AG09319 (cell line): ENCODE data around the gene JPH4.

Source experiments
- DNase-seq: peaks from one replicate; pipeline ENCODE4 v3.0.0-alpha.2; 2010; ENCODE audit warnings: low read depth; ENCODE audit errors: extremely low read depth
- TF ChIP-seq, protein P1 (sequence below): IDR thresholded peaks from 2 replicates; pipeline ENCODE4 v1.5.1; 2011; ENCODE audit warnings: low read depth, mild to moderate bottlenecking, inconsistent platforms, low read length, moderate library complexity

JPH4 gene

GRCh38 chr14:23548351-23549318, 30.0 kb downstream of the JPH4 start:
- no peak for DNase-seq
- TF ChIP-seq, protein P1, sequence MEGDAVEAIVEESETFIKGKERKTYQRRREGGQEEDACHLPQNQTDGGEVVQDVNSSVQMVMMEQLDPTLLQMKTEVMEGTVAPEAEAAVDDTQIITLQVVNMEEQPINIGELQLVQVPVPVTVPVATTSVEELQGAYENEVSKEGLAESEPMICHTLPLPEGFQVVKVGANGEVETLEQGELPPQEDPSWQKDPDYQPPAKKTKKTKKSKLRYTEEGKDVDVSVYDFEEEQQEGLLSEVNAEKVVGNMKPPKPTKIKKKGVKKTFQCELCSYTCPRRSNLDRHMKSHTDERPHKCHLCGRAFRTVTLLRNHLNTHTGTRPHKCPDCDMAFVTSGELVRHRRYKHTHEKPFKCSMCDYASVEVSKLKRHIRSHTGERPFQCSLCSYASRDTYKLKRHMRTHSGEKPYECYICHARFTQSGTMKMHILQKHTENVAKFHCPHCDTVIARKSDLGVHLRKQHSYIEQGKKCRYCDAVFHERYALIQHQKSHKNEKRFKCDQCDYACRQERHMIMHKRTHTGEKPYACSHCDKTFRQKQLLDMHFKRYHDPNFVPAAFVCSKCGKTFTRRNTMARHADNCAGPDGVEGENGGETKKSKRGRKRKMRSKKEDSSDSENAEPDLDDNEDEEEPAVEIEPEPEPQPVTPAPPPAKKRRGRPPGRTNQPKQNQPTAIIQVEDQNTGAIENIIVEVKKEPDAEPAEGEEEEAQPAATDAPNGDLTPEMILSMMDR = no peak

GRCh38 chr14:23547924-23548323, 30.7 kb downstream of the JPH4 start:
- DNase-seq = no peak
- TF ChIP-seq, protein P1 = no peak

DNA sequence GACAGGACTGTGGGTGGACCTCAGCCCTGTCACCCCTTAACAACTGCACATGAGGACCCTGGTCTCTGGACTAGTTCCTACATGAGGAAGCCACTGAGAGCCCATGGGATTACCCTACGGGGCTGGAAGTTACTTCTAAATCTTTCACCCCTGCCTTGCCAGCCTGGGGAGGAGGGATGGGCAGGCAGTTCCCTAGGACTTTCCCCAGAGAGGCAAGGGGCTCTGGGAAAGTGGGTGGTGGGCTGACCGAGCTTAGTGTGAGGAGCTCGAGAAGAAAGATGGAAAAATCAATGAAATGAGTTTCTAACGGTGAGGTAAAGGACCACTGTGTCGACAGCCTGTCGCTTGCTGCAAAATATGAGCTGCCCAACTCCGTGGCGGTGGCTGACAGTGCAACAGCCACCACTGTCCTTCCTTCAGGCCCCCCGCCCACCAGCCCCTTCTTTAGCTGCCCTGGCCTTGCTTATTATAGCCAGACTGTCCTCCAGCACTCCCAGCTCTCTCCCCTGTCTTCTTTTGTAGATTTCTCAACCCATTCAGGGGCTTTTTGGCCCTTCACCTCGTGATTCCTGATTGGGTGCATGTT, 32.0 kb downstream of the JPH4 start:
- TF ChIP-seq, protein P1 = no peak
- DNase-seq = no peak

DNA sequence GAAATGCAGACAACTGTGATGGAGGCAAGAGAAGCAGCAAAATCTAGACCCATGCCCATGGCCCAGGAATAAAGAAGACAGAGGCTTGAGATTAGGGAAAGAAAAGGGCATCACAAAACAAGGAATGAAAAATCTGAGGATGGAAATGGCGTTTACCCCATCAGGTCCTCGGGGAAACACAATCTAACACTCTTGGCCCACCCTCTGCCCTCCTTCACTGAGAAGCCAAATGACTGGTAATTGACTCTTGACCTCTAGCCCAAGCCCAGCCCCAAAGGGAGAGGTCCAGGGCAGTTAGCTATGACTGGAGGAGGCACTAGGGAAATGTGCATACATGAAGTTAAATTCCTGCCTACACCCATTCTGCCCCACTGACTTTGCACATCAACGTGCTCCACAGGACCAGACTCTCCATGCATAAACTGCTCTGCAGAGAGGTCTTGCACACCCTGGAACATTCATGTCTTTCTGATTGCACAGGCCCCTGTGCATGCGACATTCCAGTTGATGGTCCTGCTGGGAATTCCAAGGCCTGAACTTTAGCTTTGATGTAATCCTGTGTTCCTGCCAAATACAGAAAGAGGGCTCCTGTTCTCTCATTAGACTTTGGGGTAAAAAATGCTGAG, 32.7 kb downstream of the JPH4 start:
- TF ChIP-seq, protein P1 = no peak
- DNase-seq = no peak

- TF ChIP-seq, protein P1 = no peak
- no peak for DNase-seq
These were observed 33.8 kb downstream of the JPH4 start for GRCh38 chr14:23544511-23545447.

DNA sequence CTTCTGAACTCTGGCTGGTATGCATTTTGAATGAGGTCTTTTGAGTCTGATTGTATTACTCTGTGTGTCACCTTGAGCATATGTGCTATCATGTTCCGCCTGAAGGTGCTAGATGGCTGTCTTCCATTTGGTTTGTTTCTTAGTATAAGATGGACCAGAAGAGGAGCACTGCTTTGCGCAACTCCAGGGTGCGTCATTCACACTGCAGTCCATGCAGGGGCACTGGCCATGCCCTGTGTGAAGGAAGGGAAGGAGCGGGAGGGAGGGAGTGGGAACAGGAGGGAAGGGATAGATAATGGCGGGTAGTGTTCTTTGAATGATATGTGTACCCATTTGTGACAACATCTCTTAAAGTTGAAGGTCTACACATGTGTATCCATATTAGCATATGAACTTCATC, 35.2 kb downstream of the JPH4 start:
- DNase-seq = no peak
- TF ChIP-seq, protein P1 = no peak
